ENCODE results near the gene ZC2HC1C.

GRCh38 chr14:75084513-75084912 lies 15.1 kb downstream of the ZC2HC1C start:
- TF ChIP-seq RAD51 (IDR thresholded peaks at IDR 0.05) (no peak), POLR2AphosphoS5 (IDR thresholded peaks at IDR 0.05; ENCODE audit: low read length) (no peak), EZH2 (IDR thresholded peaks at IDR 0.05; ENCODE audit: borderline replicate concordance, control insufficient read depth, low read depth, low read length) (no peak)

Measured in GM12878 (cell line).